NCI-H1417 (cell line): ENCODE results near the gene HSD17B3.
"Not testable (repeated sequence)": the region's sequence is repeated elsewhere in the genome, so short reads cannot be mapped to it uniquely, and the experiment has no call there.

Experiments
- DNase-seq, 3 experiments: peaks; one replicate each; lab custom pipeline; 2025; lab: John Stamatoyannopoulos, UW

Gene HSD17B3

GRCh38 chr9:96236337-96236736, 65.6 kb downstream of the HSD17B3 start:
- DNase-seq: not testable (repeated sequence)

- DNase-seq: peak; percentile 4 to 62 (median 26)
These were observed 69.3 kb downstream of the HSD17B3 start for GRCh38 chr9:96232539-96233241.

- DNase-seq: no peak
These were observed 69.8 kb downstream of the HSD17B3 start for GRCh38 chr9:96232164-96232538.

- no peak for DNase-seq
These were observed 72.0 kb downstream of the HSD17B3 start for GRCh38 chr9:96230002-96230401.

- DNase-seq: peak in 2 of 3 experiments; percentile 11 to 17
These were observed 79.8 kb downstream of the HSD17B3 start for GRCh38 chr9:96222132-96222531.

- DNase-seq: no peak
These were observed 82.1 kb downstream of the HSD17B3 start for GRCh38 chr9:96219900-96220257.

- DNase-seq: no peak
These were observed 82.7 kb downstream of the HSD17B3 start for GRCh38 chr9:96219026-96219899.

- DNase-seq: peak; percentile 51 to 85 (median 77)
These were observed 84.0 kb downstream of the HSD17B3 start for GRCh38 chr9:96217754-96218693.

GRCh38 chr9:96217294-96217707, 84.7 kb downstream of the HSD17B3 start:
- DNase-seq: no peak

- no peak for DNase-seq
These were observed 85.4 kb downstream of the HSD17B3 start for GRCh38 chr9:96216583-96216982.

- no peak for DNase-seq
These were observed 86.1 kb downstream of the HSD17B3 start for GRCh38 chr9:96215841-96216240.

- no peak for DNase-seq
These were observed 87.3 kb downstream of the HSD17B3 start for GRCh38 chr9:96214635-96215034.

- DNase-seq: no peak
These were observed 92.3 kb downstream of the HSD17B3 start for GRCh38 chr9:96209407-96210271.

- DNase-seq: no peak
These were observed 95.7 kb downstream of the HSD17B3 start for GRCh38 chr9:96206156-96206751.

- no peak for DNase-seq
These were observed 97.1 kb downstream of the HSD17B3 start for GRCh38 chr9:96204853-96205252.

- no peak for DNase-seq
These were observed 98.0 kb downstream of the HSD17B3 start for GRCh38 chr9:96203867-96204501.

GRCh38 chr9:96202971-96203780, 98.8 kb downstream of the HSD17B3 start:
- no peak for DNase-seq

- DNase-seq: no peak
These were observed 100.8 kb downstream of the HSD17B3 start for GRCh38 chr9:96201140-96201539.

- no peak for DNase-seq
These were observed 103.0 kb downstream of the HSD17B3 start for GRCh38 chr9:96199006-96199405.
